Measurements from ENCODE around the gene HCAR1.
"Not testable (repeated sequence)": the region's sequence is repeated elsewhere in the genome, so short reads cannot be mapped to it uniquely, and the experiment has no call there.

Gene HCAR1

GRCh38 chr12:122730215-122731014 is at the start of gene HCAR1:
HCAR1 (minus strand) TSS chr12:122730844; CDS start chr12:122730339, 505 bp downstream.
- no peak for DNase-seq (ENCODE audit: low spot score in 2 of 2)
- ATAC-seq = peak; percentile 89
- Mint-ChIP-seq H3K4me3 (peak within 1 kb of the TSS; percentile 16), H3K9me3 (no peaks in the 10 kb centered on the region), H3K27ac (no peak within 1 kb of the TSS), H3K4me1 (peaks cover 40% of the 10 kb centered on the region), H3K36me3 (no peaks in the 10 kb centered on the region)

- no peak overlapping the region for H3K27ac Mint-ChIP-seq
- DNase-seq (ENCODE audit: low spot score in 2 of 2) (no peak), ATAC-seq (no peak)
- peaks cover 100% of the 10 kb centered on the region for H3K36me3 Mint-ChIP-seq
- no peak overlapping the region for H3K4me3 Mint-ChIP-seq
- H3K4me1 Mint-ChIP-seq = peaks cover 42% of the 10 kb centered on the region
- H3K9me3 Mint-ChIP-seq = no peaks in the 10 kb centered on the region
Observed at GRCh38 chr12:122757568-122757967, 26.9 kb upstream of the HCAR1 start.

GRCh38 chr12:122754790-122755189 is 24.1 kb upstream of the HCAR1 start:
- peaks cover 75% of the 10 kb centered on the region for H3K36me3 Mint-ChIP-seq
- DNase-seq (ENCODE audit: low spot score in 2 of 2) (no peak), ATAC-seq (no peak)
- H3K9me3 Mint-ChIP-seq = no peaks in the 10 kb centered on the region
- peak overlapping the region; percentile 97 for H3K27ac Mint-ChIP-seq
- peaks cover 48% of the 10 kb centered on the region for H3K4me1 Mint-ChIP-seq
- no peak overlapping the region for H3K4me3 Mint-ChIP-seq

GRCh38 chr12:122753319-122753650 is 22.6 kb upstream of the HCAR1 start:
- DNase-seq (ENCODE audit: low spot score in 2 of 2) = no peak
- ATAC-seq = no peak
- Mint-ChIP-seq H3K4me3 (peak overlapping the region; percentile 90), H3K27ac (peak overlapping the region; percentile 97), H3K4me1 (peaks cover 48% of the 10 kb centered on the region), H3K36me3 (peaks cover 60% of the 10 kb centered on the region), H3K9me3 (no peaks in the 10 kb centered on the region)

GRCh38 chr12:122752464-122753318 is 22.0 kb upstream of the HCAR1 start, which contains the start of gene DENR:
DENR (plus strand) TSS chr12:122752824; CDS start chr12:122753702, 878 bp downstream.
- no peaks in the 10 kb centered on the region for H3K9me3 Mint-ChIP-seq
- H3K4me1 Mint-ChIP-seq = peaks cover 47% of the 10 kb centered on the region
- DNase-seq (ENCODE audit: low spot score in 2 of 2) (peak; percentile 100), ATAC-seq (peak; percentile 96)
- peak within 1 kb of the TSS; percentile 90 for H3K4me3 Mint-ChIP-seq
- H3K36me3 Mint-ChIP-seq = peaks cover 54% of the 10 kb centered on the region
- peak within 1 kb of the TSS; percentile 97 for H3K27ac Mint-ChIP-seq

- H3K4me1 Mint-ChIP-seq = peaks cover 31% of the 10 kb centered on the region
- H3K4me3 Mint-ChIP-seq = peak overlapping the region; percentile 90
- not testable (repeated sequence) for H3K9me3 Mint-ChIP-seq; ATAC-seq; DNase-seq (ENCODE audit: low spot score in 2 of 2)
- peak overlapping the region; percentile 97 for H3K27ac Mint-ChIP-seq
- H3K36me3 Mint-ChIP-seq = peaks cover 36% of the 10 kb centered on the region
Observed at GRCh38 chr12:122750781-122751515, 20.3 kb upstream of the HCAR1 start.

- Mint-ChIP-seq H3K9me3 (no peaks in the 10 kb centered on the region), H3K4me1 (peaks cover 24% of the 10 kb centered on the region), H3K36me3 (peaks cover 24% of the 10 kb centered on the region), H3K27ac (no peak overlapping the region), H3K4me3 (no peak overlapping the region)
- ATAC-seq (no peak), DNase-seq (ENCODE audit: low spot score in 2 of 2) (no peak)
Observed at GRCh38 chr12:122749569-122750332, 19.1 kb upstream of the HCAR1 start.

GRCh38 chr12:122747224-122748135 is 16.8 kb upstream of the HCAR1 start:
- Mint-ChIP-seq H3K27ac (no peak overlapping the region), H3K9me3 (no peaks in the 10 kb centered on the region), H3K4me3 (no peak overlapping the region)

GRCh38 chr12:122743895-122744525 is 13.4 kb upstream of the HCAR1 start:
- Mint-ChIP-seq H3K36me3 (no peaks in the 10 kb centered on the region), H3K4me1 (no peaks in the 10 kb centered on the region), H3K4me3 (no peak overlapping the region), H3K9me3 (no peaks in the 10 kb centered on the region), H3K27ac (no peak overlapping the region)
- no peak for ATAC-seq
- no peak for DNase-seq (ENCODE audit: low spot score in 2 of 2)

More at GRCh38 chr12:122747224-122748135, 16.8 kb upstream of the HCAR1 start:
- DNase-seq (ENCODE audit: low spot score in 2 of 2) (no peak), ATAC-seq (no peak)
- peaks cover 7% of the 10 kb centered on the region for H3K4me1 Mint-ChIP-seq
- H3K36me3 Mint-ChIP-seq = peaks cover 2% of the 10 kb centered on the region

- H3K36me3 Mint-ChIP-seq = no peaks in the 10 kb centered on the region
- H3K9me3 Mint-ChIP-seq = no peaks in the 10 kb centered on the region
- H3K4me1 Mint-ChIP-seq = no peaks in the 10 kb centered on the region
- no peak overlapping the region for H3K27ac Mint-ChIP-seq
- no peak for ATAC-seq
- no peak overlapping the region for H3K4me3 Mint-ChIP-seq
- no peak for DNase-seq (ENCODE audit: low spot score in 2 of 2)
Observed at GRCh38 chr12:122740351-122740750, 9.7 kb upstream of the HCAR1 start.

- Mint-ChIP-seq H3K36me3 (no peaks in the 10 kb centered on the region), H3K27ac (no peak overlapping the region), H3K4me1 (peaks cover 4% of the 10 kb centered on the region), H3K9me3 (no peaks in the 10 kb centered on the region), H3K4me3 (no peak overlapping the region)
- DNase-seq (ENCODE audit: low spot score in 2 of 2) (no peak), ATAC-seq (no peak)
Observed at GRCh38 chr12:122738571-122738970, 7.9 kb upstream of the HCAR1 start.

GRCh38 chr12:122732611-122733010 is 2.0 kb upstream of the HCAR1 start:
- ATAC-seq = no peak
- no peaks in the 10 kb centered on the region for H3K36me3 Mint-ChIP-seq
- DNase-seq (ENCODE audit: low spot score in 2 of 2) = no peak
- no peaks in the 10 kb centered on the region for H3K9me3 Mint-ChIP-seq
- H3K4me3 Mint-ChIP-seq = no peak overlapping the region
- no peak overlapping the region for H3K27ac Mint-ChIP-seq
- peaks cover 29% of the 10 kb centered on the region for H3K4me1 Mint-ChIP-seq

- no peak for ATAC-seq
- Mint-ChIP-seq H3K36me3 (no peaks in the 10 kb centered on the region), H3K27ac (no peak overlapping the region), H3K9me3 (no peaks in the 10 kb centered on the region), H3K4me1 (peaks cover 29% of the 10 kb centered on the region), H3K4me3 (no peak overlapping the region)
- DNase-seq (ENCODE audit: low spot score in 2 of 2) = no peak
Observed at GRCh38 chr12:122732170-122732569, 1.5 kb upstream of the HCAR1 start.
